GM12878 (cell line): ENCODE data around the gene CHRM3. TPM values are rescaled to one million over a fixed set of nuclear protein-coding genes. Genes with fewer than 3 reads are reported as not detected.

Experiments used
- ATAC-seq: fragments of 200-7000 bp; cut with Tn5 transposase; 3 replicates; pipeline ENCODE4 v1.9.1; 2020; ENCODE audit warnings: mild to moderate bottlenecking, moderate library complexity
- BruUV-seq: library from RNA; stranded (reverse); fragments of 400-500 nt; replicated peaks from 2 replicates; lab custom pipeline; 2021; lab: Mats Ljungman, UMichigan
- CTCF ChIA-PET: fragments of 300-600 bp; sonication (Branson Sonifier 250); formaldehyde crosslinking; extraction: SDS; loops from one replicate; lab custom pipeline; 2021; ENCODE audit warnings: inconsistent platforms; lab: Yijun Ruan, JAX
- POLR2A ChIA-PET: fragments of 350-600 bp; formaldehyde crosslinking; extraction: SDS; loops from one replicate; lab custom pipeline; 2021; ENCODE audit warnings: inconsistent platforms; lab: Charles Lee
- RAD21 ChIA-PET: fragments of 300-600 bp; sonication (Branson Sonifier 250); formaldehyde crosslinking; loops from one replicate; lab custom pipeline; 2023; ENCODE audit warnings: antibody characterized with exemption; ENCODE audit not compliant: unreplicated experiment; lab: Charles Lee
- SMC1A ChIA-PET: fragments of 300-600 bp; sonication (Branson Sonifier 250); formaldehyde crosslinking; loops from one replicate; lab custom pipeline; 2023; ENCODE audit not compliant: unreplicated experiment, uncharacterized antibody; lab: Charles Lee
- DNase-seq: peaks from one replicate; pipeline ENCODE4 v3.0.0-alpha.2; 2011; ENCODE audit warnings: low read depth, low spot score
- FAIRE-seq: peaks from 3 replicates; lab custom pipeline; 2011; peaks lifted over from hg19 to GRCh38; lab: Jason Lieb, UNC
- H2AFZ ChIP-seq: 2 replicates; pipeline ENCODE4 v1.6.0; 2011; ENCODE audit warnings: low read depth, low read length, control low read depth; ENCODE audit not compliant: control insufficient read depth
- H3K27ac ChIP-seq: 2 replicates; pipeline ENCODE4 v1.5.1; 2011; ENCODE audit warnings: control low read depth; ENCODE audit not compliant: control insufficient read depth, insufficient read depth
- H3K27me3 ChIP-seq, 2 experiments: replicated peaks in 1 of 2; 2 replicates each; pipeline versions ENCODE4 v1.6.0 to v1.6.1; 2011; ENCODE audit warnings: low read length in 1 of 2; ENCODE audit not compliant: control insufficient read depth in 2 of 2, insufficient read depth in 2 of 2
- H3K36me3 ChIP-seq, 2 experiments: 2 replicates each; pipeline ENCODE4 v1.5.1; 2011; ENCODE audit warnings: low read length in 1 of 2; ENCODE audit not compliant: control insufficient read depth in 2 of 2, insufficient read depth in 2 of 2
- H3K4me1 ChIP-seq: 2 replicates; pipeline ENCODE4 v1.6.1; 2011; ENCODE audit warnings: mild to moderate bottlenecking, low read length, moderate library complexity, mixed read lengths; ENCODE audit not compliant: control insufficient read depth, insufficient read depth
- H3K4me2 ChIP-seq: 2 replicates; pipeline ENCODE4 v1.6.0; 2011; ENCODE audit warnings: control low read depth; ENCODE audit not compliant: control insufficient read depth, insufficient read depth
- H3K4me3 ChIP-seq: fragments of 200-600 bp; sonication (generic); 2 replicates; pipeline ENCODE4 v1.5.1; 2016
- H3K79me2 ChIP-seq: 2 replicates; pipeline ENCODE4 v1.6.0; 2011; ENCODE audit warnings: low read length; ENCODE audit not compliant: control insufficient read depth, insufficient read depth
- H3K9ac ChIP-seq: 2 replicates; pipeline ENCODE4 v1.8.0; 2011; ENCODE audit warnings: low read length, control low read depth, mixed read lengths; ENCODE audit not compliant: control insufficient read depth, insufficient read depth
- H3K9me3 ChIP-seq: replicated peaks from 3 replicates; pipeline ENCODE4 v1.5.1; 2011; ENCODE audit warnings: mild to moderate bottlenecking, low read length; ENCODE audit not compliant: control insufficient read depth, insufficient read depth
- H4K20me1 ChIP-seq: 2 replicates; pipeline ENCODE4 v1.6.0; 2011; ENCODE audit not compliant: control insufficient read depth, insufficient read depth
- ASH2L ChIP-seq: fragments of 300-600, 200-600 bp; sonication (generic); IDR thresholded peaks from 2 replicates; pipeline ENCODE4 v1.6.1; 2017; ENCODE audit warnings: low read depth, mild to moderate bottlenecking, borderline replicate concordance
- BACH1 ChIP-seq: fragments of 450-650 bp; IDR thresholded peaks from 2 replicates; pipeline ENCODE4 v1.6.1; 2017; ENCODE audit warnings: mild to moderate bottlenecking, borderline replicate concordance
- CTCF ChIP-seq, 3 experiments: IDR thresholded peaks in 2 of 3; conservative IDR thresholded peaks in 1 of 3; 2 replicates each; pipeline ENCODE4 v1.5.1; 2011; ENCODE audit warnings: low read depth in 3 of 3, low read length in 3 of 3, mild to moderate bottlenecking in 3 of 3, control low read depth in 2 of 3, moderate library complexity in 2 of 3, inconsistent platforms in 1 of 3, mixed read lengths in 1 of 3; ENCODE audit not compliant: control insufficient read depth in 2 of 3, insufficient read depth in 1 of 3; ENCODE audit errors: extremely low read depth in 1 of 3
- FOXK2 ChIP-seq: fragments of 450-650 bp; IDR thresholded peaks from 2 replicates; pipeline ENCODE4 v1.6.1; 2017; ENCODE audit warnings: mild to moderate bottlenecking, moderate library complexity
- GATAD2B ChIP-seq: fragments of 450-650 bp; conservative IDR thresholded peaks from 2 replicates; pipeline ENCODE4 v1.6.1; 2017; ENCODE audit warnings: low read depth, mild to moderate bottlenecking, moderate library complexity
- JUND ChIP-seq: IDR thresholded peaks from 2 replicates; pipeline ENCODE4 v1.6.1; 2012; ENCODE audit warnings: low read depth, mild to moderate bottlenecking, low read length, improper control_type of control experiment, moderate library complexity
- MYB ChIP-seq: fragments of 150-350 bp; IDR thresholded peaks from 2 replicates; pipeline ENCODE4 v1.6.1; 2014; ENCODE audit warnings: mild to moderate bottlenecking, low read depth, low read length, borderline replicate concordance
- NFXL1 ChIP-seq: fragments of 450-650 bp; IDR thresholded peaks from 2 replicates; pipeline ENCODE4 v1.6.1; 2017; ENCODE audit warnings: antibody characterized with exemption, mild to moderate bottlenecking, borderline replicate concordance
- NR2C1 ChIP-seq: fragments of 450-650 bp; IDR thresholded peaks from 2 replicates; pipeline ENCODE4 v1.6.1; 2017; ENCODE audit warnings: antibody characterized with exemption, mild to moderate bottlenecking, moderate library complexity
- PKNOX1 ChIP-seq: fragments of 450-650 bp; IDR thresholded peaks from 2 replicates; pipeline ENCODE4 v1.6.1; 2016; ENCODE audit warnings: mild to moderate bottlenecking
- RB1 ChIP-seq: fragments of 450-650 bp; formaldehyde crosslinking; IDR thresholded peaks from 2 replicates; pipeline ENCODE4 v1.6.1; 2017; ENCODE audit warnings: mild to moderate bottlenecking, borderline replicate concordance
- SIN3A ChIP-seq: IDR thresholded peaks from 2 replicates; pipeline ENCODE4 v1.6.1; 2012; ENCODE audit warnings: low read depth, low read length, improper control_type of control experiment
- SREBF1 ChIP-seq: IDR thresholded peaks from 2 replicates; pipeline ENCODE4 v1.6.1; 2012; ENCODE audit warnings: mild to moderate bottlenecking, low read length
- TCF12 ChIP-seq: IDR thresholded peaks from 2 replicates; pipeline ENCODE4 v1.6.1; 2011; ENCODE audit warnings: low read depth, mild to moderate bottlenecking, low read length
- ZNF592 ChIP-seq: fragments of 450-650 bp; IDR thresholded peaks from 2 replicates; pipeline ENCODE4 v1.6.1; 2017; ENCODE audit warnings: mild to moderate bottlenecking, moderate library complexity
- WGBS: methylation state at CpG from one replicate; pipeline ENCODE4 v1.1.6; 2016; ENCODE audit warnings: low lambda C conversion rate; ENCODE audit not compliant: insufficient replicate concordance, insufficient coverage; ENCODE audit errors: missing lambda C conversion rate; 5-methylcytosine and 5-hydroxymethylcytosine counted together
- in situ Hi-C: fragments of 300-500 bp; cut with MboI; formaldehyde crosslinking; loops from 9 replicates; pipeline ENCODE4 v1.14.3; 2018; ENCODE audit warnings: mixed read lengths
- intact Hi-C: fragments of 100-400 bp; cut with micrococcal nuclease; formaldehyde crosslinking; loops from one replicate; pipeline ENCODE4 v1.14.2; 2022; ENCODE audit not compliant: unreplicated experiment
- polyA plus RNA-seq, 11 experiments: library from polyadenylated mRNA; depleted of rRNA in 4 of 11; unstranded in 6 of 11; stranded (reverse) in 5 of 11; fragments of >200 nt; fragmentation: Nextera tagmentation in 4 of 11; fragmentation: Illumina TruSeq in 1 of 11; extraction: Ambion mirVana in 4 of 11; extraction: Trizol in 1 of 11; gene quantifications; 1 replicate in 1 of 11; 2 replicates in 10 of 11; pipeline versions ENCODE4 v1.2.1 to v1.2.3, GENCODE V29; 2011 to 2016; ENCODE audit warnings: inconsistent platforms in 2 of 11, missing spikeins in 2 of 11, low read depth in 1 of 11
- total RNA-seq, 4 experiments: library from RNA; depleted of rRNA in 3 of 4; stranded (reverse); fragments of >200 nt in 3 of 4; fragmentation: Illumina TruSeq in 1 of 4; extraction: Trizol in 1 of 4; gene quantifications; 2 replicates each; pipeline versions ENCODE4 v1.2.1 to v1.2.3, GENCODE V29; 2013 to 2021

The CHRM3 gene
- total and polyA plus RNA-seq, 10 of the 15 experiments (the other 5 are each of a cell fraction or from before 2014, with no cell fraction given): 0.06 to 0.12 TPM; not detected in 8

- TF ChIP-seq CTCF (IDR thresholded peaks at IDR 0.05 in 2 of 3, conservative IDR thresholded peaks at IDR 0.05 in 1 of 3; ENCODE audit: control insufficient read depth in 2 of 3, extremely low read depth in 1 of 3, insufficient read depth in 1 of 3, low read depth in 3 of 3, low read length in 3 of 3) (no peak), RB1 (no peak), ASH2L (no peak), SREBF1 (no peak)
These were observed 48.5 kb upstream of the CHRM3 start (continued) for GRCh38 chr1:239337799-239338430.

- Histone ChIP-seq H3K4me1 (no peaks in the 10 kb centered on the region), H3K4me2 (no peak overlapping the region), H4K20me1 (no peaks in the 10 kb centered on the region), H3K9ac (no peak overlapping the region), H3K79me2 (no peaks in the 10 kb centered on the region), H2AFZ (no peak overlapping the region), H3K9me3 (no peaks in the 10 kb centered on the region), H3K27me3 (no peaks in the 10 kb centered on the region), H3K4me3 (no peak overlapping the region), H3K36me3 (no peaks in the 10 kb centered on the region), H3K27ac (no peak overlapping the region)
- ATAC-seq (no peak), FAIRE-seq (no peak), DNase-seq (no peak)
- in situ Hi-C loops (no loop called here), intact Hi-C loops (no loop called here)
- ChIA-PET RAD21 (no interaction called here), CTCF (no interaction called here), SMC1A (no interaction called here), POLR2A (no interaction called here)
- 31% methylated on average over 2 of the region's 2 CpGs for WGBS
- no TSS peak for BruUV-seq
- TF ChIP-seq JUND (no peak), TCF12 (no peak), GATAD2B (no peak), FOXK2 (no peak), NFXL1 (no peak), ASH2L (no peak), ZNF592 (no peak), BACH1 (no peak), NR2C1 (no peak), PKNOX1 (no peak), MYB (no peak), SIN3A (no peak)
These were observed 38.6 kb upstream of the CHRM3 start for GRCh38 chr1:239347776-239348175.
